Neural crest cell (in vitro differentiated cells): ENCODE data around the gene ATP5PB. TPM values are rescaled to one million over a fixed set of nuclear protein-coding genes. Genes with fewer than 3 reads are reported as not detected.
A peak's percentile ranks its signal among the peaks of the same experiment; 100 is the strongest.

Experiments
- DNase-seq: peaks from one replicate; pipeline ENCODE4 v3.0.0; 2021; ENCODE audit warnings: low read depth, mixed read lengths, low spot score
- H3K27ac Mint-ChIP-seq: one replicate; pipeline ENCODE4 v1.8.0; 2021; ENCODE audit warnings: mild to moderate bottlenecking, mixed read lengths; ENCODE audit not compliant: unreplicated experiment
- H3K27me3 Mint-ChIP-seq: 2 replicates; pipeline ENCODE4 v1.8.0; 2021; ENCODE audit warnings: low read depth, mild to moderate bottlenecking, mixed read lengths
- H3K36me3 Mint-ChIP-seq: 2 replicates; pipeline ENCODE4 v1.8.0; 2021; ENCODE audit warnings: low read depth, mild to moderate bottlenecking, mixed read lengths
- H3K4me1 Mint-ChIP-seq: 2 replicates; pipeline ENCODE4 v1.8.0; 2021; ENCODE audit warnings: mixed read lengths
- H3K4me3 Mint-ChIP-seq: one replicate; pipeline ENCODE4 v1.8.0; 2021; ENCODE audit warnings: mild to moderate bottlenecking, mixed read lengths
- H3K9me3 Mint-ChIP-seq: 2 replicates; pipeline ENCODE4 v1.8.0; 2021; ENCODE audit warnings: mixed read lengths
- long read RNA-seq: library from polyadenylated mRNA; unstranded; transcript quantifications from one replicate; pipeline ENCODE4 v2.0.0, GENCODE V29; 2020
- total RNA-seq: library from RNA; stranded (reverse); gene quantifications from 2 replicates; pipeline ENCODE4 v1.2.1, GENCODE V29; 2021
- TF ChIP-seq, protein P1 (sequence below): fragments of 200-600 bp; sonication (generic); conservative IDR thresholded peaks from 2 replicates; pipeline ENCODE4 v1.5.0; 2021; ENCODE audit warnings: antibody characterized with exemption, mild to moderate bottlenecking

ATP5PB gene, protein sequence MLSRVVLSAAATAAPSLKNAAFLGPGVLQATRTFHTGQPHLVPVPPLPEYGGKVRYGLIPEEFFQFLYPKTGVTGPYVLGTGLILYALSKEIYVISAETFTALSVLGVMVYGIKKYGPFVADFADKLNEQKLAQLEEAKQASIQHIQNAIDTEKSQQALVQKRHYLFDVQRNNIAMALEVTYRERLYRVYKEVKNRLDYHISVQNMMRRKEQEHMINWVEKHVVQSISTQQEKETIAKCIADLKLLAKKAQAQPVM
- 240 and 253 TPM in 2 replicates for total RNA-seq
- long read RNA-seq, transcript ATP5PB-202 (7 exons, 3,156 nt) = major isoform, 548 of 564 reads
- long read RNA-seq, partial matches to known transcripts = 5 of 564 reads
- long read RNA-seq, other reads (novel, unspliced or antisense) = 10 of 564 reads

- DNase-seq = peak; percentile 82
- peak within 1 kb of the TSS; percentile 100 for H3K4me3 Mint-ChIP-seq
- peaks cover 55% of the 10 kb centered on the region for H3K4me1 Mint-ChIP-seq
- H3K27me3 Mint-ChIP-seq = no peaks in the 10 kb centered on the region
- TF ChIP-seq, protein P1, sequence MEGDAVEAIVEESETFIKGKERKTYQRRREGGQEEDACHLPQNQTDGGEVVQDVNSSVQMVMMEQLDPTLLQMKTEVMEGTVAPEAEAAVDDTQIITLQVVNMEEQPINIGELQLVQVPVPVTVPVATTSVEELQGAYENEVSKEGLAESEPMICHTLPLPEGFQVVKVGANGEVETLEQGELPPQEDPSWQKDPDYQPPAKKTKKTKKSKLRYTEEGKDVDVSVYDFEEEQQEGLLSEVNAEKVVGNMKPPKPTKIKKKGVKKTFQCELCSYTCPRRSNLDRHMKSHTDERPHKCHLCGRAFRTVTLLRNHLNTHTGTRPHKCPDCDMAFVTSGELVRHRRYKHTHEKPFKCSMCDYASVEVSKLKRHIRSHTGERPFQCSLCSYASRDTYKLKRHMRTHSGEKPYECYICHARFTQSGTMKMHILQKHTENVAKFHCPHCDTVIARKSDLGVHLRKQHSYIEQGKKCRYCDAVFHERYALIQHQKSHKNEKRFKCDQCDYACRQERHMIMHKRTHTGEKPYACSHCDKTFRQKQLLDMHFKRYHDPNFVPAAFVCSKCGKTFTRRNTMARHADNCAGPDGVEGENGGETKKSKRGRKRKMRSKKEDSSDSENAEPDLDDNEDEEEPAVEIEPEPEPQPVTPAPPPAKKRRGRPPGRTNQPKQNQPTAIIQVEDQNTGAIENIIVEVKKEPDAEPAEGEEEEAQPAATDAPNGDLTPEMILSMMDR = no peak
- peaks cover 15% of the 10 kb centered on the region for H3K36me3 Mint-ChIP-seq
- peak within 1 kb of the TSS; percentile 99 for H3K27ac Mint-ChIP-seq
- no peaks in the 10 kb centered on the region for H3K9me3 Mint-ChIP-seq
These were observed at the start of gene ATP5PB, which contains the start of gene WDR77 for GRCh38 chr1:111448918-111449702. ATP5PB (plus strand) TSS chr1:111449464; CDS start chr1:111449542, 78 bp downstream. WDR77 (minus strand) TSS chr1:111449256; CDS start chr1:111449169, 87 bp downstream.

- Mint-ChIP-seq H3K9me3 (peaks cover 3% of the 10 kb centered on the region), H3K27me3 (peaks cover 57% of the 10 kb centered on the region), H3K36me3 (no peaks in the 10 kb centered on the region), H3K4me1 (no peaks in the 10 kb centered on the region), H3K27ac (no peak overlapping the region), H3K4me3 (no peak overlapping the region)
- TF ChIP-seq, protein P1 = peak; percentile 83
- peak; percentile 66 for DNase-seq
These were observed 49.3 kb upstream of the ATP5PB start for GRCh38 chr1:111399792-111400610.

DNA sequence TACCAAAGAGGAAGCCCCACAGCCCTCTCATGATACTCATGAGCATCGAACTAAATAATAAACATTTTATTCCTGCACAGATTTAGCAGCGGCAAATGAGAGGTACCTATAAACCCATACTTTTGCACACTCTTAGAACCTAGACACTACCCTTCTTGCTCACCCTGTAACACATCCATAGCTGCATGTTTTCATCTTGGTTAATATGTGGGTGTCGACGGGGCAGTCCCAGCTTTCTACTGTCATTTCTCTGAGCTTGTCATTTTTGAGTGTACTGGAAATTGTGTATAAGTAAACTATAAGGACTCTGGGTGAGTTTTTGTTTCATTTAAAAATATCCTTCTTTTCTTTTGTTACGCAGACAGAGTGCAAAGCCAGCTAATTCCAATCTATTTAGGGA lies 47.2 kb upstream of the ATP5PB start:
- Mint-ChIP-seq H3K9me3 (peaks cover 3% of the 10 kb centered on the region), H3K4me1 (no peaks in the 10 kb centered on the region), H3K27ac (no peak overlapping the region), H3K27me3 (peaks cover 57% of the 10 kb centered on the region), H3K4me3 (no peak overlapping the region), H3K36me3 (no peaks in the 10 kb centered on the region)
- TF ChIP-seq, protein P1 = no peak
- DNase-seq = no peak

GRCh38 chr1:111404588-111404987 lies 44.7 kb upstream of the ATP5PB start:
- H3K27ac Mint-ChIP-seq = no peak overlapping the region
- H3K9me3 Mint-ChIP-seq = no peaks in the 10 kb centered on the region
- TF ChIP-seq, protein P1 = no peak
- H3K4me1 Mint-ChIP-seq = no peaks in the 10 kb centered on the region
- DNase-seq = no peak
- H3K4me3 Mint-ChIP-seq = no peak overlapping the region
- no peaks in the 10 kb centered on the region for H3K36me3 Mint-ChIP-seq
- H3K27me3 Mint-ChIP-seq = peaks cover 47% of the 10 kb centered on the region

- no peaks in the 10 kb centered on the region for H3K4me1 Mint-ChIP-seq
- no peaks in the 10 kb centered on the region for H3K36me3 Mint-ChIP-seq
- peaks cover 35% of the 10 kb centered on the region for H3K27me3 Mint-ChIP-seq
- no peaks in the 10 kb centered on the region for H3K9me3 Mint-ChIP-seq
- no peak for DNase-seq
- no peak overlapping the region for H3K4me3 Mint-ChIP-seq
- TF ChIP-seq, protein P1 = no peak
- no peak overlapping the region for H3K27ac Mint-ChIP-seq
These were observed 42.9 kb upstream of the ATP5PB start for GRCh38 chr1:111406321-111406768.
